IPS DF 19.7 (cell line): Measurements from ENCODE around the gene SPTBN1.

Experiments
- DNase-seq: peaks from one replicate; pipeline ENCODE4 v3.0.0-alpha.2; 2013; ENCODE audit warnings: low read depth, low spot score

Gene SPTBN1

GRCh38 chr2:54589340-54590215, 133.5 kb downstream of the SPTBN1 start:
- no peak for DNase-seq

- no peak for DNase-seq
These were observed 134.3 kb downstream of the SPTBN1 start for GRCh38 chr2:54590216-54591120.

- DNase-seq = no peak
These were observed 135.4 kb downstream of the SPTBN1 start for GRCh38 chr2:54591551-54591950.

- DNase-seq = no peak
These were observed 137.1 kb downstream of the SPTBN1 start for GRCh38 chr2:54593249-54593648.

- no peak for DNase-seq
These were observed 137.9 kb downstream of the SPTBN1 start for GRCh38 chr2:54594048-54594447.

- DNase-seq = no peak
These were observed 139.2 kb downstream of the SPTBN1 start for GRCh38 chr2:54595161-54595803.

- DNase-seq = no peak
These were observed 140.1 kb downstream of the SPTBN1 start for GRCh38 chr2:54595999-54596902.

- DNase-seq = no peak
These were observed 141.2 kb downstream of the SPTBN1 start for GRCh38 chr2:54597153-54597848.

- no peak for DNase-seq
These were observed 142.5 kb downstream of the SPTBN1 start for GRCh38 chr2:54598347-54599325.

GRCh38 chr2:54599326-54599710, 143.2 kb downstream of the SPTBN1 start:
- DNase-seq = no peak

GRCh38 chr2:54599914-54600313, 143.8 kb downstream of the SPTBN1 start:
- no peak for DNase-seq

- DNase-seq = no peak
These were observed 145.2 kb downstream of the SPTBN1 start for GRCh38 chr2:54601339-54601738.

- DNase-seq = no peak
These were observed 146.7 kb downstream of the SPTBN1 start for GRCh38 chr2:54602736-54603322.

- DNase-seq = no peak
These were observed 147.2 kb downstream of the SPTBN1 start for GRCh38 chr2:54603357-54603756.

- DNase-seq = no peak
These were observed 147.7 kb downstream of the SPTBN1 start for GRCh38 chr2:54603796-54604195.

GRCh38 chr2:54604871-54605270, 148.7 kb downstream of the SPTBN1 start:
- DNase-seq = no peak

- no peak for DNase-seq
These were observed 149.7 kb downstream of the SPTBN1 start for GRCh38 chr2:54605836-54606235.

- DNase-seq = no peak
These were observed 150.3 kb downstream of the SPTBN1 start for GRCh38 chr2:54606393-54606958.
